Upper lobe of right lung (tissue), 1 donor: ENCODE results near the gene MTSS2. TPM values are rescaled to one million over a fixed set of nuclear protein-coding genes. Genes with fewer than 3 reads are reported as not detected.

ENCODE experiments used
- ATAC-seq: fragments of 200-7000 bp; cut with Tn5 transposase; one replicate; pipeline ENCODE4 v1.9.1; 2020; ENCODE audit warnings: mild to moderate bottlenecking, moderate library complexity
- DNase-seq: peaks from one replicate; pipeline ENCODE4 v3.0.0-alpha.2; 2020
- H3K27ac ChIP-seq: fragments of 200-600 bp; one replicate; pipeline ENCODE4 v1.8.0; 2022
- H3K27me3 ChIP-seq: fragments of 200-600 bp; one replicate; pipeline ENCODE4 v1.8.0; 2022; ENCODE audit warnings: mild to moderate bottlenecking
- H3K36me3 ChIP-seq: fragments of 200-600 bp; one replicate; pipeline ENCODE4 v1.8.0; 2022
- H3K4me1 ChIP-seq: fragments of 200-600 bp; one replicate; pipeline ENCODE4 v1.8.0; 2022
- H3K4me3 ChIP-seq: fragments of 200-600 bp; one replicate; pipeline ENCODE4 v1.8.0; 2022; ENCODE audit warnings: mild to moderate bottlenecking
- H3K9me3 ChIP-seq: fragments of 200-600 bp; one replicate; pipeline ENCODE4 v1.8.0; 2022
- CTCF ChIP-seq: fragments of 200-600 bp; IDR thresholded peaks from one replicate; pipeline ENCODE4 v1.8.0; 2022; ENCODE audit warnings: antibody characterized with exemption
- intact Hi-C: fragments of 100-400 bp; cut with DNase I; formaldehyde crosslinking; loops from one replicate; pipeline ENCODE4 v1.11.0; 2022
- total RNA-seq: library from RNA; stranded (reverse); fragmentation: NEBNext Ultra II Directional; extraction: Animal tissue kit (Norgen Biotek cat#: 25700); gene quantifications from one replicate; pipeline ENCODE4 v1.2.1, GENCODE V29; 2021
- donor health status: DM: no; HTN: yes; CAD: no; lungs with severe emphysema.

Gene MTSS2
- total RNA-seq, 1 donor from 2014 or later, result 81.3 TPM

GRCh38 chr16:70651524-70651923, 34.3 kb downstream of the MTSS2 start:
- Histone ChIP-seq H3K9me3 (no peaks in the 10 kb centered on the region), H3K27me3 (no peaks in the 10 kb centered on the region), H3K4me1 (peaks cover 7% of the 10 kb centered on the region), H3K27ac (no peak overlapping the region), H3K4me3 (no peak overlapping the region), H3K36me3 (no peaks in the 10 kb centered on the region)
- TF ChIP-seq CTCF, result no peak
- intact Hi-C loops, result loop anchor here (10.0 kb wide), 1 partner anchor 117 kb away; no protein-coding TSS in a partner anchor
- peak; percentile 18 for DNase-seq
- ATAC-seq, result no peak

DNA sequence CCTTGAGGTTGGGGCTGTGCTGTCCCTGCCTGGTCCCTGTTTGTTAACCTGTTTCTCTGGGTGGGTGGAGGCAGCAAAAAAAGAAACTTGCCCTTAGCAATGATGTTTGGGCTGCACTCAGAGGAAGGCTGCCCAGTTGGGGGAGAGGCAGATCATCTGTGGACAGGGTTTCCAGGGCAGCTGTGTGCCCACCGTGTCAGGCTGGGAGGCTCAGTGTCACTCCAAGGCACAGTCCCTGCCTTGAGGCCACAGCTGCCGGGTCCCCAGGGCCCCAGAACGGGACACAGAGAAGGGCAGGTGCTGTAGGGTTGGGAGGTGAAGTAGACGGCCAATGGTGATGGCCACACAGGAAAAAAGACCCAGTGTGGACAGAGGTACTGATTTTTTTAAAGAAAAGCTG, 35.6 kb downstream of the MTSS2 start:
- H3K4me3 ChIP-seq, result no peak overlapping the region
- TF ChIP-seq CTCF, result no peak
- intact Hi-C loops, result loop anchor here (10.0 kb wide), 1 partner anchor 115 kb away; no protein-coding TSS in a partner anchor
- DNase-seq, result peak; percentile 39
- H3K27ac ChIP-seq, result no peak overlapping the region
- no peaks in the 10 kb centered on the region for H3K27me3 ChIP-seq
- H3K36me3 ChIP-seq, result no peaks in the 10 kb centered on the region
- ATAC-seq, result no peak
- H3K4me1 ChIP-seq, result peaks cover 7% of the 10 kb centered on the region
- H3K9me3 ChIP-seq, result no peaks in the 10 kb centered on the region

DNA sequence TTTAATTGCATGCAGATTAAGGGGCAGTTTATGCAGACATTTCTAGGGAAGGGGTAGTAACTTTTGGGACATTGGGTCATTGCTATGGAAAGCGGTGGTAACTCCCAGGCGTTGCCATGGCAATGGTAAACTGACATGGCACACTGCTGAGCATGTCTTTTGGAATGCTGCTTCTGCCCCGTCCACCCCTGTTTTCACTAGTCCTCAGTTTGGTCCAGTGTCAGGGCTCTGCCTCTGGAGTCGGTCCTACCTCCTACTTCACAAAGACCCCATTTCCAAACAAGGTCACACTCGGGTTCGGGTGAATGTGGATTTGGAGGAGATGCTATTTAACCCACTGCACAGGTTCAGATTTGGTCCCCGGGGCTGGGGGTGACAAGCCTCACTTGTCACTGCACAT, 36.6 kb downstream of the MTSS2 start:
- DNase-seq, result no peak
- intact Hi-C loops, result no loop called here
- Histone ChIP-seq H3K4me1 (peaks cover 5% of the 10 kb centered on the region), H3K27ac (no peak overlapping the region), H3K27me3 (no peaks in the 10 kb centered on the region), H3K36me3 (no peaks in the 10 kb centered on the region), H3K9me3 (no peaks in the 10 kb centered on the region), H3K4me3 (no peak overlapping the region)
- no peak for TF ChIP-seq CTCF
- ATAC-seq, result no peak

GRCh38 chr16:70648606-70649005, 37.2 kb downstream of the MTSS2 start:
- intact Hi-C loops, result no loop called here
- ATAC-seq (no peak), DNase-seq (no peak)
- no peak overlapping the region for H3K27ac ChIP-seq
- no peak for TF ChIP-seq CTCF
- no peaks in the 10 kb centered on the region for H3K36me3 ChIP-seq
- no peaks in the 10 kb centered on the region for H3K4me1 ChIP-seq
- no peaks in the 10 kb centered on the region for H3K9me3 ChIP-seq
- H3K27me3 ChIP-seq, result no peaks in the 10 kb centered on the region
- H3K4me3 ChIP-seq, result no peak overlapping the region

DNA sequence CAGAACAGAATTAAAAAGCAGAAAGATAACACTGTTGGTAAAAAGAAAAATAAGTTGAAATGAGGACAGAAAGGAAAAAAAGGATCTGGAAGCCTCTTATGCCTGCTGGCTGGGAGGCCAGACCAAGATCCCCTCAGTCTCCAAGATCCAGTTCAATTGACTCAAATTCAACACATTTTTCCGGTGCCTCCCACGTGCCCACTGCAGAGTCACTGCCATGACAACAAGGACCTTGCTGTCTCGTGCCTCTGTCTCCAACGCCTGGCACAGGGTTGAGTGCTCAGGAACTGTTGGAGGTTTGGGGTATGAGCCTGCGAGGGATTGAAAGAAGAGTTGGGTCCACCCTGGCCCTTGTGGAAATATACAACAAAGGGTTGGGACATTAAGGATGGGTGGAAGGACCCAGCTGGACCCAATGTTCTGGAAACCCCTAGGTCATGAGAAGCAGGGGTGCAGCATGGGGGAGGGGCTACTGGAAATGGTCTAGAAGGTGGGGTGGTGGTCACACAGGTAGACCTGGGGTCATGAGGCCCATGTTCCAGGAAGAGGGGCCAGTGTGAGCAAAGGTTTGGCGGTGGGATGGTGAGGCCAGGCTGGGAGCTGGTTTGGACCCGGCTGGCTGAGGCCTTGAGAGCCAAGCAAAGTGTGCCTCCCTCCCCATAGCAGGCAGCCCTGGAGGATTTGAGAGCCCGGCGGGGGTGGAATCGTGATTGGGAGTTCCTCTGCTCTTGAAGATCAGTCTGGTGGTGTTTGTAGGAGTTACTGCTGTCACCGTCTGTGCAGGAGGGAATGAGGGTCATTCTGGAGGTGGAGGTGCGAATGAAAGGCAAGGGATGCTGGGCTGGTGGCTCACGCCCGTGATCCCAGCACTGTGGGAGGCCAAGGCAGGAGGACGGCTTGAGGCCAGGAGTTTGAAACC, 38.2 kb downstream of the MTSS2 start:
- ATAC-seq, result no peak
- Histone ChIP-seq H3K4me1 (no peaks in the 10 kb centered on the region), H3K27me3 (no peaks in the 10 kb centered on the region), H3K9me3 (no peaks in the 10 kb centered on the region), H3K36me3 (no peaks in the 10 kb centered on the region), H3K4me3 (no peak overlapping the region), H3K27ac (no peak overlapping the region)
- intact Hi-C loops, result no loop called here
- no peak for DNase-seq
- no peak for TF ChIP-seq CTCF
